GM12892 (cell line): Measurements from ENCODE around the gene COA6. TPM values are rescaled to one million over a fixed set of nuclear protein-coding genes. Genes with fewer than 3 reads are reported as not detected.

Source experiments
- DNase-seq: peaks from one replicate; pipeline ENCODE4 v3.0.0; 2011; ENCODE audit not compliant: insufficient read length
- FAIRE-seq: peaks from 2 replicates; lab custom pipeline; 2011; peaks lifted over from hg19 to GRCh38; lab: Jason Lieb, UNC
- POLR2A ChIP-seq: IDR thresholded peaks from 2 replicates; pipeline ENCODE4 v1.6.1; 2011; ENCODE audit warnings: low read depth, low read length, control low read depth
- POLR2AphosphoS5 ChIP-seq: IDR thresholded peaks from 2 replicates; pipeline ENCODE4 v1.6.1; 2011; ENCODE audit warnings: low read depth, low read length, control low read depth
- TAF1 ChIP-seq: IDR thresholded peaks from 2 replicates; pipeline ENCODE4 v1.6.1; 2011; ENCODE audit warnings: low read depth, mild to moderate bottlenecking, control low read depth, low read length, borderline replicate concordance
- polyA plus RNA-seq: library from polyadenylated mRNA; unstranded; fragments of >200 nt; gene quantifications from one replicate; pipeline ENCODE4 v1.2.1, GENCODE V29; 2012; ENCODE audit warnings: missing spikeins, inconsistent platforms; ENCODE audit not compliant: missing spikeins

COA6 gene, protein sequence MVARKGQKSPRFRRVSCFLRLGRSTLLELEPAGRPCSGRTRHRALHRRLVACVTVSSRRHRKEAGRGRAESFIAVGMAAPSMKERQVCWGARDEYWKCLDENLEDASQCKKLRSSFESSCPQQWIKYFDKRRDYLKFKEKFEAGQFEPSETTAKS
- 64.0 TPM for polyA plus RNA-seq

DNA sequence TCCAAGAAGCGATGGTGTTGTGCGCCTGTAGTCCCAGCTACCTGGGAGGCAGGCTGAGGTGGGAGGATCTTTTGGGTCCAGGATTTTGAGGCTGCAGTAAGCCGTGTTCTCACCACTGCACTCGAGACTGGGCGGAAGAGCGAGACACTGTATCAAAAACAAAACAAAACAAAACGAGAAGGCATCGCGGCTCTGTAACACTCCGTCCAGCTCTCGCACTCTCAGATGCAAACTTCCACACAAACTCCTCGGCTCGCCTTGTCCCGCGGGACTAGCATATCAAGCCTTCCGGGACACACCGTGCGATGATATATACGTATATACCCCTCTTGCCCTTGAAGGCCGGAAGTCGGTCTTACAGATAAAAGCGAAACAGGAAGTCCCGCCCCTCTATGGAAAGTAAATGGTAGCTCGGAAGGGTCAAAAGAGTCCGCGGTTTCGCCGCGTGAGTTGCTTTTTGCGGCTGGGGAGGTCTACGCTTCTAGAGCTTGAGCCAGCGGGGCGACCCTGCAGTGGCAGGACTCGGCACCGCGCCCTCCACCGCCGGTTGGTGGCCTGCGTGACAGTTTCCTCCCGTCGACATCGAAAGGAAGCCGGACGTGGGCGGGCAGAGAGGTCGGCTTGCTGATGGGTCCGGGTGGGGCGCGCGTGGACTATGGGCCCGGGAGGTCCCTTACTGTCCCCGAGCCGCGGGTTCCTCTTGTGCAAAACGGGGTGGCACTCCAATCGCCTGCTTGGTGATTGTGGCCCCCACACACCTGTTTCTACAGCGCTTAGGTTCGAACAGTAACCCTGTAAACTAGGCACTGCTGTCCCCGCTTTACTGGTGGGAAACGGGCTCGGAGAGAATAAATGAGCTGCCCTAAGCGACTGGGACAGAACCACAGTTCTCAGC lies at the start of gene COA6:
Gene COA6 (plus strand): TSS at position 393 of the 895 bp plus-strand sequence. CDS start 11 bp downstream, at position 404.
- TF ChIP-seq POLR2AphosphoS5 (peak; percentile 90), POLR2A (peak; percentile 90), TAF1 (peak; percentile 66)
- peak; percentile 67 for DNase-seq
- FAIRE-seq: peak; percentile 85

DNA sequence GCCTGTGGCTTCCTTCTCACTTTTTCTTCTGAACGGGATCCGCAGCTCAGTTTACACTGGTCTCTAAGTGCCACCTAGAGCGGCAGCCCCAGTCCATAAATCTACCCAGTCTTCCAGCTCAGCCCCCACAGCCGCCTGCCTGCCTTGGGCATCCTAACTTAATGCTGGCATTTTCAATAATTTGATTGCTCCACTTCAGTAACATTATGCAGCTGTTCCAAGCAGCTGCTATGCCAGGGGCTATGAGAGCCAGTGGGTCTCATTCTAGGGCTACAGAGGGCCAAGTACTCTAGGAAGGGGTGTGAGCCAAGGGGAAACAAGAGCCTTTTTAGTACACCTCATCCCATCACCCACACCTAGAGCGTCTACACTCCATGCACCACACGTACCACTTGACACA lies 48.4 kb upstream of the COA6 start:
- FAIRE-seq: no peak
- DNase-seq: no peak
- TF ChIP-seq TAF1: no peak
- no peak for TF ChIP-seq POLR2AphosphoS5
- TF ChIP-seq POLR2A: no peak

DNA sequence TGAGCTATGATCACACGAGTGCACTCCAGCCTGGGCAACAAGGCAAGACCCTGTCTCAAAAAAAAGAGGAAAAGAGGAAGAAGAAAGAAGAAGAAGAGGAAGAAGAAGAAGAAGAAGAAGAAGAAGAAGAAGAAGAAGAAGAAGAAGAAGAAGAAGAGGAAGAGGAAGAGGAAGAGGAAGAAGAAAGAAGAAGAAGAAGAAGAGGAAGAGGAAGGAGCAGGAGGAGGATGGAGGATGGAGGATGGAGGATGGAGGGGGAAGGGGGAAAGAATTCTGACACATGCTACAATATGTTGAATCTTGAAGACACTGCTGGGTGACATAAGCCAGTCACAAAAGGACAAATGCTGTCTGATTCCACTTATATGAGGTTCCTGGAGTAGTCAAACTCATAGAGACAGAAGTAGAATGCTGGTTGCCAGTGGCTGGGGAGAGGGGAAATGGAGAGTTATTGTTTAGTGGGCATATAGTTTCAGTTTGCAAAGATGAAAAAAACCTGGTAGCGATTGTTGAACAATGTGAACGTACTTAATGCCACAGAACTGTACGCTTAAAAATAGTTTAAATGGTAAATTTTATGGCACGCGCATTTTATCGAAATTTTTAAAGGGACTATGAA lies 47.3 kb upstream of the COA6 start:
- peak; percentile 72 for FAIRE-seq
- no peak for TF ChIP-seq POLR2AphosphoS5
- TF ChIP-seq POLR2A: no peak
- TF ChIP-seq TAF1: no peak

DNA sequence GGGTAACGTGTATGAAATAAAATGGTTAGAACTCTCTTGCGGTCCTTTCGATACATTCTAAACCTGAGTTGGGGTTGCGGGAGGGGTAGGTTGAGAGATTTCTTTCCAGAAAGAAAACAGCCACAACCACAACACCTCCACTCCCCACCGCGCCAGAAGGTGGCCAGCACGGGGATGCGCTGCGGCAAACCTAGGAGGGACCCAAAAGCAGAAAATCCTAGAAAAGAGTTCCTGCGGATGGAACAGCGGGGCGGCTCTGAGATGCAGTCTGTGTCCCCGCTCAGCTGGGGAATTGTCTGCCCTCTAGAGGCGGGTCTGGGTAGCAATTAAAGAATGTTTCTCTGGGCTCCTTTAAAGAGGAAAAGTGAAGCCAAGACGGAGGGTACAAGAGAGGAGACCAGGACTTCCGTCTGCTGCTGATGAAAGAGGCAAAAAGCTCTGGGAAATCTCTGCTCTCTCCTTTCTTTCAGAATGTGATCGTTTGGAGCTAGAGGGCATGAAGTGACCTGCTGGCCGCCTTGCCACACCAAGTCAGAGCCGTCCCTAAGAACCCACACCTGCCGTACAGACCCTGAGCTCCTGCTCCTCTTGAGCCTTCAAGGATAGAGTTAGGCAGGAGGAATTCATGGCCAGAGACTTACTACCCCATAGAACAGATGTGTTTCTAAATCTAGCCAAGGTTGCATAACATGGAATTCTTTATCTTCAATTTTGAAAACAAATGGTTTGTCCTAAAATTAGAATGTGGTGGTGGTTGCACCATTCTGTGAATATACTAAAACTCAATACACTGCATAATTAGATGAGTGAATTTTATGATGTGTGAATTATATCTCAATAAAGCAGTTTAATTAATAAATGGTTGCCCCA lies 46.5 kb upstream of the COA6 start:
- DNase-seq (peak; percentile 30), FAIRE-seq (peak; percentile 48)
- no peak for TF ChIP-seq TAF1
- no peak for TF ChIP-seq POLR2AphosphoS5
- no peak for TF ChIP-seq POLR2A

More for the DNA sequence above, 47.3 kb upstream of the COA6 start:
- no peak for DNase-seq

DNA sequence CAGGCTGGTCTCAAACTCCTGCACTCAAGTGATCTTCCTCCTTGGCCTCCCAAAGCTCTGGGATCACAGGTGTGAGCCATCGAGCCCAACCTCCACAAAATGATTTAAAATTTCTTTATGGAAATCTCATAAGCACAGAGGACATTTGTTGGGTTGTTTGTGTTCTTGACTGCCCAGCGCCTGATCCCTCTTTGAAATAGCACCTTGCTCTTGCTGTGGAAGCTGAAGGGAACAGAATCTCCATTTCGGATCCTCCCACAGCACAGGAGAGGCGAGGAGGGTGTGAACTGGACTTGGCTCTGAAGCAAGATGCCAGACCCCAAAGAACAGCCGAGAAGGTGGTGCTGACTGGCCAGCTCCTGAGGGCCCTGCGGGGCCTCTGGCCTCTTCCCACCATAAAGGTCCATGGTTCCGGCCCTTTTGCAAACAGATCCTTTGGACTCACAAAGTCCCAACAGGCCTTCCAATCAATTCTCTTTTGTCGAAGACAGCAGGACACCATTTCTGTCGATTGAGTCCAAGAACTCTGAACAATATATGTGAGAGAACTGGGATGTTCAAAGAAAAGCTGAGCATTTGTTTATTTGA lies 45.6 kb upstream of the COA6 start:
- DNase-seq (no peak), FAIRE-seq (no peak)
- no peak for TF ChIP-seq POLR2A
- no peak for TF ChIP-seq TAF1
- no peak for TF ChIP-seq POLR2AphosphoS5

DNA sequence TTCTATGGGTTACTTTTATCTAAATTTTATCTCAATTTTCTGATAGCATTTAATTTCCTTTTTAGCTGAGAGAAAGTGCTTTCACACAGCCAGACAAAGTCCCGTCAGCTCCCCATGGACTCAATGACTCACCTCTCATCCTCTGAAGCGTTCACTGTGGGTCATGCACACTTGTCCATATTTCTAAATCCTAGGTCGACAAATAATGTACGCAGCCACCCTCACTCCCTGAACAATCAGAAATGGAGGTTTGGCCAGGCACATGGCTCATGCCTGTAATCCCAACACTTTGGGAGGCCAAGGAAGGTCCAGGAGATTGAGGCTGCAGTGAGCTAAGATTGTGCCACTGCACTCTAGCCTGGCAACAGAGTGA lies 42.4 kb upstream of the COA6 start:
- FAIRE-seq (no peak), DNase-seq (no peak)
- TF ChIP-seq TAF1 (no peak), POLR2AphosphoS5 (no peak), POLR2A (no peak)

DNA sequence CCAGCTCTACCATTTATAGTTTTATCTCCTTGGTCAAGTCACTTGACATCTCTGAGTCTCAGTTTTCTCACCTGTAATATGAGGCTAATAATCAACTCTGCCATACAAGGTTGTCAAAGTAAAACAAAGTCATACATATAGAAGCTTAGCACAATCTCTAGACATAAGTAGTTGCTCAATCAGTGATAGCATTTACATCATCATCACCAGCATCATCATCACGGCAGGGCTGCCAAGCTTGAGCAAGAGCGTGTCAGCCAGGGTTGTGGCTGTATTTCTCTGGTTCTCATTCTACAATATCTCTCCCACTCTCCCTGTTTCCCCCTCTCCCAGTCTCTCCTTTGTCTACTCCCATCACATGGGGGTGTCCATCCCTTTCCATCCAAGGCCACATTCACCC lies 41.7 kb upstream of the COA6 start:
- no peak for TF ChIP-seq POLR2A
- TF ChIP-seq POLR2AphosphoS5: no peak
- TF ChIP-seq TAF1: no peak
- FAIRE-seq (no peak), DNase-seq (no peak)

DNA sequence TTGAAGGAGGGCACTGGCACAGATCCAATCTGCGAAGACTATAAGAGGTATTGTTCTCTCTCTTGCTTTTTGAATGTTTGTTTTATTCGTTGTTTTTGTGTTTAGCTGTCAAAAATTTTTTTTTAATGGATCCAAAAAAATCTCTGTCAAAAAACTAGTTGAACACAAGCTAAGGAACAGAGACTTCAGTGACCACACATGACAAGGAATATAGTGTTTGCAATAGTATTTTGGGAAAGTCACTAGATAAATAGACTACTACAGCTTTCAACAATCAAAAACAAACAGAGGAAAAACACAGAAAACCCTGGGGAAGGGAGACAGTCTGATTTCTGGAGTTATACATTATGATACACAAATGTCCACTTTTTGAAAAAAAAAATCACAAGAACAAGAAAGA lies 36.9 kb upstream of the COA6 start:
- TF ChIP-seq POLR2A: no peak
- no peak for TF ChIP-seq TAF1
- no peak for TF ChIP-seq POLR2AphosphoS5
- no peak for FAIRE-seq
- DNase-seq: no peak

DNA sequence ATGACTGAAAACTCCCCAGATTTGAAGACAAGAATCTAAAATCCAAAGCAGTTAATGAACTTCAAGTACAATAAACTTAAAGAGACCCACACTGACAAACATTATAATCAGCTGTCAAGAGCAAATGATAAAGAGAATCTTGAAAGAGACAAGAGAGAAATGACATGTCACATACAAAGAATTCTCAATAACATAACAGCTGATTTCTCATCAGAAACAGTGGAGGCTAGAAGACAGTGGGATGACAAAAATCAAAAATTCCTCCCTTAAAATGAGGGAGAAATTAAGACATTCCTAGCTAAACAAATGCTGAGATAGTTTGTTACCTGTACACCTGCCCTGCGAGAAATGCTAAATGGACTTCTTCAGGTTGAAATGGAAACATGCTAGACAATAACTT lies 36.0 kb upstream of the COA6 start:
- FAIRE-seq (peak; percentile 33), DNase-seq (no peak)
- TF ChIP-seq POLR2AphosphoS5 (no peak), TAF1 (no peak), POLR2A (no peak)

DNA sequence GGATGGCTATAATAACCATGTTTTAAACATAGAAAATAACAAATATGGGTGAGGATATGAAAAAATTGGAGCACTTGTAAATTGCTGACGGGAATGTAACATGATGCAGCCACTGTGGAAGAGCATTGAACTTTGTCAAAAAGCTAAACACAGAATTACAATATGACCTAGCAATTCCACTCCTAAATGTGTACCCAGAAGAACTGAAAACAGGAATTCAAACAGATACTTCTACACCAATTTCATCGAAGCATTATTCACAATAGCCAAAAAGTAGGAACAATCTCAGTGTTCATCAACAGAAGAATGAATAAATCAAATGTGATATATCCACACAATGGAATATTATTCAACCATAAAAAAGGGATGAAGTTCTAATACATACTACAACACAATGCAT lies 32.7 kb upstream of the COA6 start:
- TF ChIP-seq POLR2A (no peak), TAF1 (no peak), POLR2AphosphoS5 (no peak)
- DNase-seq: no peak
- no peak for FAIRE-seq
